ENCODE measurements around the gene MLF1.

MLF1 gene

DNA sequence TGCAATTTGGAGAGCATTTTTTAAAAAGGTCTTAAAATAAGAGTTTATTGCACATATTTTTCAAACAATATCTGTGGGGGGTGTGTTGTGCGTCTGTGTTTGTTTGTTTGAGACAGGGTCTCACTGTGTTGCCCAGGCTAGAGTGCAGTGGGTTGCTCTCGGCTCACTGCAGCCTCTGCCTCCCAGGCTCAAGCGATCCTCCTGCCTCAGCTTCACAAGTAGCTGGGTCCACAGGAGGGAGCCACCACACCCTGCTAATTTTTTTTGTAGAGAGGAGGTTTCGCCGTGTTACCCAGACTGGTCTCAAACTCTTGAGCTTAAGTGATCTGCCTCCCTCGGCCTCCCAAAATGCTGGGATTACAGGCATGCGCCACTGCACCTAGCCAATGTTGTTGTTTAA, 2.7 kb downstream of the MLF1 start:
- DNase-seq (ENCODE audit: low read depth): no peak
- no peak overlapping the region for H3K4me3 ChIP-seq (ENCODE audit: low read depth, low read length)
- TF ChIP-seq CTCF (IDR thresholded peaks at IDR 0.05; ENCODE audit: control insufficient read depth, extremely low read depth, insufficient read depth): no peak

- no peak for TF ChIP-seq CTCF (IDR thresholded peaks at IDR 0.05; ENCODE audit: control insufficient read depth, extremely low read depth, insufficient read depth)
- no peak for DNase-seq (ENCODE audit: low read depth)
- no peak overlapping the region for H3K4me3 ChIP-seq (ENCODE audit: low read depth, low read length)
These were observed 3.7 kb downstream of the MLF1 start for GRCh38 chr3:158574646-158575045.

DNA sequence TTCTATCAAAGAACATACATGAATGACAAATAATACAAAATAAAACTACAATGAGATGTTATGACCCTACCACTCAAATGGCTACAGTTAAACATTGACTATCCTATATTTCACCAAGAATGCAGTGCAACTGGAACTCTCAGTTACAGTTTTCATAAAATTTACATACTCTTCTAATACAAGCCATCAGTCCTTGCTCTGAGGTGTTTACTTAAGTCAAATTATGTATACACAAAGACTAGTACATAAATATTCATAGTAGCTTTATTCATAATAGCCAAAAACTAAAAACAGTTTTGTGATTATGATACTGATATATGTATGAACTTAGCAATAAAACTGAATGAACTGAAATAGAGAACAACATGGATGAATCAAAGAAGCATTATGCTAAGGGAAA, 19.2 kb downstream of the MLF1 start:
- TF ChIP-seq CTCF (IDR thresholded peaks at IDR 0.05; ENCODE audit: control insufficient read depth, extremely low read depth, insufficient read depth): no peak
- DNase-seq (ENCODE audit: low read depth): no peak
- no peak overlapping the region for H3K4me3 ChIP-seq (ENCODE audit: low read depth, low read length)

DNA sequence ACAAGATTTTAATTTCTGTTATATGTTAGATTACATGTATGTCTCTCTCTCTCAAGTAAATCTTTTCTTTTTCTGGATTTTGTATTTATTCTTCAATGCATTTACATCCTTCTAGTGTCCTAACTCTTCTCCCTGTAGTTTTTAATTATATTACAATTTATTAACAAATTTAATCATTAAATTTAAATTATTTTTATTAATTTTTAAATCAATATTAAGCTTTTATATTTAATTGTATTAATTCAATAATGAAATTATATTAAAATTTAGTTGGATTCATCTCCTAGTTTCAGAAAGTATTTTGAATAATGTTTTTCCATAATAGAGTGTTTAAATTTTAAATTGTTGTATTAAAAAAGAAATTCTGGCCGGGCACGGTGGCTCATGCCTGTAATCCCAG, 29.8 kb downstream of the MLF1 start:
- no peak for DNase-seq (ENCODE audit: low read depth)
- no peak for TF ChIP-seq CTCF (IDR thresholded peaks at IDR 0.05; ENCODE audit: control insufficient read depth, extremely low read depth, insufficient read depth)
- H3K4me3 ChIP-seq (ENCODE audit: low read depth, low read length): no peak overlapping the region

GRCh38 chr3:158602227-158602626, 31.2 kb downstream of the MLF1 start:
- no peak for DNase-seq (ENCODE audit: low read depth)
- no peak overlapping the region for H3K4me3 ChIP-seq (ENCODE audit: low read depth, low read length)
- TF ChIP-seq CTCF (IDR thresholded peaks at IDR 0.05; ENCODE audit: control insufficient read depth, extremely low read depth, insufficient read depth): no peak

DNA sequence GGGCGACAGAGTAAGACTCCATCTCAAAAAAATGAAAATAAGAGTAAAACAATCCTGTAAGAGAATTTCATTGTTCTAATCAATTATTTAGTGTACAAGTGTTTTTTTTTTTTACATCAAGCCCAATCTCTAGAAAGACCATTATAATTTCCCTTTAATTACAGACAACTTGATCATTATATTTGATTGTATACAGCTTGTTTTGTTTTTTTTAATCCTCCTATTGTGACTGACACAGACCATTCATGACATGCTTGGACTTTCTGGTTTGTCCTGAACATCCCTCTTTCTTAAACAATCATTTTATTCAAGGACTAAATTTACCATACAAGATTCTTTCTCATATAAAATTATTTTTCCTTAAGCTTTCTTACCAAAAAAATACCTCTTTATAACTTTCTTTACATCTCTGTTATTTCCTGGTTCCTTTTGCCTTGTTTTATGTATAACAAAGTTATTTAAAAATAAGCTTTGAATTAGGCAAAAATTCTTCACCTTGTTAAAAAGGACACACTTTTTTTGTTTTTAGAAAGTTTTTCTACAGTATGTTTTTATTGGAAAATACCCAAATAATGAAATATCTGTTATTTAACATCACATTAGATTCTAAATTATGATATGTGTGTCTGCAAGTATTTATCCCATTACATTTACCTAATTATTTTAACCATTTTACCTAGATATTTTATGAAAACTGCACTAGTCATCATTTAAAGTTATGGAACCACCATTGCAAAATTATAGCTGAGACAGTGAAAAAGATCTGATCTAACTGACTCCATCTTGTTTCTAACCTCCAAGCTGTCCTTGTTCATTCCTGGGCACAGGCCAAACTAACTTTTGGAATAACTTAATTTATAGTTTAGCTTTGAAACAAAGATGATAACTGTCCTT, 47.2 kb downstream of the MLF1 start:
- DNase-seq (ENCODE audit: low read depth): no peak
- no peak overlapping the region for H3K4me3 ChIP-seq (ENCODE audit: low read depth, low read length)
- no peak for TF ChIP-seq CTCF (IDR thresholded peaks at IDR 0.05; ENCODE audit: control insufficient read depth, extremely low read depth, insufficient read depth)

GRCh38 chr3:158625881-158626280, 54.9 kb downstream of the MLF1 start:
- no peak overlapping the region for H3K4me3 ChIP-seq (ENCODE audit: low read depth, low read length)
- DNase-seq (ENCODE audit: low read depth): no peak
- TF ChIP-seq CTCF (IDR thresholded peaks at IDR 0.05; ENCODE audit: control insufficient read depth, extremely low read depth, insufficient read depth): no peak

Data from LNCaP clone FGC (cell line).